K562 (cell line): ENCODE data around the gene YBX1. TPM values are rescaled to one million over a fixed set of nuclear protein-coding genes. Genes with fewer than 3 reads are reported as not detected.
A peak's percentile ranks its signal among the peaks of the same experiment; 100 is the strongest.

Experiments used
- ADNP ChIP-seq: fragments of 200-800 bp; sonication (Bioruptor generic); IDR thresholded peaks from 2 replicates; pipeline ENCODE4 v1.6.1; 2016; ENCODE audit warnings: missing genetic modification characterization, missing compliant biosample characterization
- ETV6 ChIP-seq, 3 experiments: fragments of 150-350 bp in 1 of 3; sonication (generic) in 1 of 3; formaldehyde crosslinking in 1 of 3; IDR thresholded peaks; 2 replicates each; pipeline versions ENCODE4 v1.6.1 to v1.8.0; 2014 to 2022; ENCODE audit warnings: borderline replicate concordance in 2 of 3, low read depth in 2 of 3, antibody characterized with exemption in 1 of 3, low read length in 1 of 3, mild to moderate bottlenecking in 1 of 3, missing genetic modification reagents in 1 of 3
- HNRNPH1 ChIP-seq: fragments of 200-400 bp; formaldehyde crosslinking; optimal IDR thresholded peaks from 2 replicates; pipeline ENCODE3; 2017; ENCODE audit warnings: low read depth, mild to moderate bottlenecking, low read length, moderate library complexity
- KDM4B ChIP-seq, 2 experiments: fragments of 450-650 bp in 1 of 2; sonication (generic) in 1 of 2; IDR thresholded peaks; 2 replicates each; pipeline ENCODE4 v1.6.1; 2016 to 2017; ENCODE audit warnings: borderline replicate concordance in 2 of 2, antibody characterized with exemption in 1 of 2, low read depth in 1 of 2, mild to moderate bottlenecking in 1 of 2
- MCM2 ChIP-seq: fragments of 450-650 bp; IDR thresholded peaks from 2 replicates; pipeline ENCODE4 v1.6.1; 2017; ENCODE audit warnings: low read depth, mild to moderate bottlenecking
- NCOR1 ChIP-seq: fragments of 450-650 bp; IDR thresholded peaks from 2 replicates; pipeline ENCODE4 v1.6.1; 2016; ENCODE audit warnings: mild to moderate bottlenecking, moderate library complexity
- NFXL1 ChIP-seq: fragments of 450-650 bp; formaldehyde crosslinking; IDR thresholded peaks from 2 replicates; pipeline ENCODE4 v1.4.0; 2021; ENCODE audit warnings: mild to moderate bottlenecking
- NUFIP1 ChIP-seq: fragments of 450-650 bp; IDR thresholded peaks from 2 replicates; pipeline ENCODE4 v1.6.1; 2018; ENCODE audit not compliant: partially characterized antibody
- PCBP2 ChIP-seq: fragments of 200-400 bp; formaldehyde crosslinking; IDR thresholded peaks from 2 replicates; pipeline ENCODE4 v1.6.1; 2018; ENCODE audit warnings: low read length, low read depth, mild to moderate bottlenecking, moderate library complexity; ENCODE audit not compliant: poor library complexity, severe bottlenecking
- PHB2 ChIP-seq: fragments of 450-650 bp; IDR thresholded peaks from 2 replicates; pipeline ENCODE4 v1.6.1; 2017; ENCODE audit warnings: low read depth
- PHF20 ChIP-seq: fragments of 450-650 bp; IDR thresholded peaks from 2 replicates; pipeline ENCODE4 v1.6.1; 2018; ENCODE audit not compliant: partially characterized antibody
- PHF21A ChIP-seq: fragments of 450-650 bp; IDR thresholded peaks from 2 replicates; pipeline ENCODE4 v1.6.1; 2017; ENCODE audit warnings: low read depth, borderline replicate concordance
- PTTG1 ChIP-seq: fragments of 450-650 bp; IDR thresholded peaks from 2 replicates; pipeline ENCODE4 v1.6.1; 2016; ENCODE audit warnings: low read depth, mild to moderate bottlenecking, missing genetic modification characterization, missing compliant biosample characterization
- PYGO2 ChIP-seq: fragments of 450-650 bp; IDR thresholded peaks from 2 replicates; pipeline ENCODE4 v1.6.1; 2016; ENCODE audit warnings: mild to moderate bottlenecking, missing genetic modification characterization, moderate library complexity, missing compliant biosample characterization
- RBM39 ChIP-seq: fragments of 200-400 bp; formaldehyde crosslinking; optimal IDR thresholded peaks from 2 replicates; pipeline ENCODE3; 2018; ENCODE audit warnings: low read depth, low read length
- RFX7 ChIP-seq: fragments of 250-450 bp; sonication (Bioruptor Pico); IDR thresholded peaks from 2 replicates; pipeline ENCODE4 v1.5.1; 2021; ENCODE audit warnings: mild to moderate bottlenecking
- SAP30 ChIP-seq: fragments of 200-600 bp; sonication (generic); IDR thresholded peaks from 2 replicates; pipeline ENCODE4 v1.6.1; 2012; ENCODE audit warnings: borderline replicate concordance, low read depth, mild to moderate bottlenecking, moderate library complexity, low read length, control low read depth, inconsistent platforms; ENCODE audit not compliant: insufficient read depth, poor library complexity, severe bottlenecking
- SMAD3 ChIP-seq: fragments of 450-650 bp; formaldehyde crosslinking; conservative IDR thresholded peaks from 2 replicates; pipeline ENCODE4 v1.4.0; 2020; ENCODE audit warnings: mild to moderate bottlenecking
- SMARCA5 ChIP-seq: fragments of 450-650 bp; IDR thresholded peaks from 2 replicates; pipeline ENCODE4 v1.6.1; 2016
- SNRNP70 ChIP-seq: fragments of 200-400 bp; formaldehyde crosslinking; optimal IDR thresholded peaks from 2 replicates; pipeline ENCODE3; 2017; ENCODE audit warnings: low read depth, low read length
- TFAM ChIP-seq: fragments of 250-450 bp; sonication (Bioruptor Pico); conservative IDR thresholded peaks from 2 replicates; pipeline ENCODE4 v1.5.0; 2021; ENCODE audit warnings: mild to moderate bottlenecking, moderate library complexity
- VEZF1 ChIP-seq: fragments of 200-800 bp; sonication (Bioruptor generic); IDR thresholded peaks from 2 replicates; pipeline ENCODE4 v1.6.1; 2017; ENCODE audit warnings: missing genetic modification characterization, missing compliant biosample characterization
- ZBED1 ChIP-seq: IDR thresholded peaks from 2 replicates; pipeline ENCODE4 v1.6.1; 2014
- ZKSCAN1 ChIP-seq: fragments of 150-350 bp; IDR thresholded peaks from 2 replicates; pipeline ENCODE4 v1.6.1; 2016; ENCODE audit warnings: low read depth, low read length
- ZNF12 ChIP-seq: sonication (generic); formaldehyde crosslinking; IDR thresholded peaks from 2 replicates; pipeline ENCODE4 v1.4.0; 2020; ENCODE audit warnings: mild to moderate bottlenecking, missing genetic modification reagents
- ZNF311 ChIP-seq: fragments of 250-450 bp; sonication (Bioruptor Pico); IDR thresholded peaks from 2 replicates; pipeline ENCODE4 v1.4.0; 2020; ENCODE audit warnings: mild to moderate bottlenecking, moderate library complexity
- ZNF644 ChIP-seq: fragments of 200-800 bp; sonication (Bioruptor generic); IDR thresholded peaks from 2 replicates; pipeline ENCODE4 v1.6.1; 2016; ENCODE audit warnings: low read depth, missing genetic modification characterization, missing compliant biosample characterization
- polyA plus RNA-seq, 8 experiments: library from polyadenylated mRNA; depleted of rRNA in 4 of 8; stranded (reverse) in 5 of 8; unstranded in 3 of 8; fragments of >200 nt; fragmentation: Nextera tagmentation in 2 of 8; fragmentation: Illumina TruSeq in 1 of 8; extraction: Ambion mirVana in 2 of 8; extraction: Trizol in 1 of 8; gene quantifications; 2 replicates each; pipeline versions ENCODE4 v1.2.1 to v1.2.3, GENCODE V29; 2011 to 2014; ENCODE audit warnings: inconsistent platforms in 1 of 8, missing spikeins in 1 of 8
- total RNA-seq, 7 experiments: library from RNA; depleted of rRNA in 6 of 7; stranded (reverse); fragments of >200 nt in 6 of 7; fragmentation: Illumina TruSeq in 2 of 7; extraction: Trizol in 2 of 7; gene quantifications; 2 replicates each; pipeline versions ENCODE4 v1.2.1 to v1.2.3, GENCODE V29; 2011 to 2021; ENCODE audit warnings: low replicate concordance in 1 of 7
- TF ChIP-seq, protein P1 (sequence below): sonication (generic); formaldehyde crosslinking; IDR thresholded peaks from 2 replicates; pipeline ENCODE4 v1.8.1; 2022; ENCODE audit warnings: missing genetic modification reagents

The YBX1 gene
- total and polyA plus RNA-seq, 9 of the 15 experiments (the other 6 are each of a cell fraction or from before 2014, with no cell fraction given): 363 to 1,955 (median 1,216) TPM

DNA sequence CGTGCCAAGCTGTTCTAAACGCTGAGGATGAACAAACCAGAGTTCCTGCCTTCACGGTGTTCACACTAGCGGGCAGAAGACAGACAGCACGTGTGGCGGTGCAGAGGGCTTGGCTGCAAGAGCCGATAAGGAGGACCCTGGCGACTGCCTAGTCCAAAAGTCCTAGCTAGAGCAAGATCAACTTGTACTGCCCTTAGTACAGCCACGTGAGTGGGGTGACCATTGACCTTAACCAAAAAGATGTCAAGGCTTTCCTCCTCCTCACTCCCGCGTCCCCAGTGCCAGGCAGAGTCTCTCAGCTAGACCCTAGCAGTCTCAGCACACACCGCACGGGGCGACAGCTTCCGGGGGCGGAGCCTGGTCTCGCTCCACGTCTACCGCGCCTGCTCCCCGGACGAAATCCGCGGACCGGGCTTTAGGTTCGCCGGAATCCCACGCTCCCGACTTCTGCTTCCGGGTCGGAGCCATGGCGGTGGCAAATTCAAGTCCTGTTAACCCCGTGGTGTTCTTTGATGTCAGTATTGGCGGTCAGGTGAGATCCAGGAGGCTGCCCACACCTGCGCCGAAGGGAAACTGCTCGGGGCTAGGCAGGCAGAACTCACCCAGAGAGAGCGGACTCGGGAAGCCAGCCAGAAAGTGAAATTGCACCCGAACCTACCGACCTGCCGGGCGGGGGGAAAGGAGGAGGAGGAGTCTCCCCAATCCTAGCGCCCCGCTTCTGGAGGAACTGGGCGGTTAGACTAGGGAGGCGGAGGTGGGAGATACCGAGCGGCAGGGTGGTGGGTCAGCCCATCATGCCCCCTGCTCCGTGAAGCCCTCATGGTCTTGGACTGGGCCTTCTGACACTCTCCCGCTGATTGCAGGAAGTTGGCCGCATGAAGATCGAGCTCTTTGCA, 24.0 kb upstream of the YBX1 start, which contains the start of gene PPIH (continued):
- TF ChIP-seq SAP30: peak; percentile 97
- no peak for TF ChIP-seq SMARCA5
- no peak for TF ChIP-seq PHF21A
- TF ChIP-seq RBM39: peak; percentile 37
- no peak for TF ChIP-seq SNRNP70
- no peak for TF ChIP-seq ZNF311 (CRISPR knock-in tag)
- peak; percentile 65 for TF ChIP-seq NCOR1
- TF ChIP-seq ZBED1: peak; percentile 58; the same call in 1 of the 2 replicates
- TF ChIP-seq, protein P1, sequence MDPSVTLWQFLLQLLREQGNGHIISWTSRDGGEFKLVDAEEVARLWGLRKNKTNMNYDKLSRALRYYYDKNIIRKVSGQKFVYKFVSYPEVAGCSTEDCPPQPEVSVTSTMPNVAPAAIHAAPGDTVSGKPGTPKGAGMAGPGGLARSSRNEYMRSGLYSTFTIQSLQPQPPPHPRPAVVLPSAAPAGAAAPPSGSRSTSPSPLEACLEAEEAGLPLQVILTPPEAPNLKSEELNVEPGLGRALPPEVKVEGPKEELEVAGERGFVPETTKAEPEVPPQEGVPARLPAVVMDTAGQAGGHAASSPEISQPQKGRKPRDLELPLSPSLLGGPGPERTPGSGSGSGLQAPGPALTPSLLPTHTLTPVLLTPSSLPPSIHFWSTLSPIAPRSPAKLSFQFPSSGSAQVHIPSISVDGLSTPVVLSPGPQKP (CRISPR knock-in tag): no peak
- no peak for TF ChIP-seq HNRNPH1
- TF ChIP-seq RFX7 (CRISPR knock-in tag): no peak
- no peak for TF ChIP-seq ADNP
- TF ChIP-seq PCBP2: no peak
- TF ChIP-seq TFAM (CRISPR knock-in tag): no peak
- TF ChIP-seq VEZF1 (CRISPR knock-in tag): peak; percentile 75
- peak; percentile 95 for TF ChIP-seq PHF20
- TF ChIP-seq ZNF644 (tag): peak; percentile 81
- TF ChIP-seq PTTG1 (tag): no peak
- TF ChIP-seq PYGO2 (tag): no peak
- peak; percentile 62; the same call in 1 of the 2 replicates for TF ChIP-seq ZKSCAN1
- no peak for TF ChIP-seq MCM2
- no peak for TF ChIP-seq SMAD3 (CRISPR knock-in tag)
- no peak for TF ChIP-seq PHB2
- peak; percentile 76; the same call in 1 of the 2 replicates for TF ChIP-seq NFXL1 (CRISPR knock-in tag)
- no peak for TF ChIP-seq ETV6 (IDR thresholded peaks at IDR 0.05; ENCODE audit: borderline replicate concordance in 1 of 2, low read depth in 2 of 2, low read length in 1 of 2)
- TF ChIP-seq ETV6 (CRISPR knock-in tag; IDR thresholded peaks at IDR 0.05; ENCODE audit: borderline replicate concordance): no peak
- peak in 1 of 2 experiments; percentile 92; a peak in 2 of 4 replicates for TF ChIP-seq KDM4B (IDR thresholded peaks at IDR 0.05; ENCODE audit: borderline replicate concordance in 2 of 2, low read depth in 1 of 2)
- TF ChIP-seq NUFIP1: no peak
- 0 out of 2 replicates have a peak, but pooled peaks have one; percentile 24 for TF ChIP-seq ZNF12 (CRISPR knock-in tag)
